GM21786 (cell line): ENCODE results near the gene BTLA.
"Not testable (repeated sequence)": the region's sequence is repeated elsewhere in the genome, so short reads cannot be mapped to it uniquely, and the experiment has no call there.

Source experiments
- ATAC-seq: cut with Tn5 transposase; IDR thresholded peaks from one replicate; pipeline ENCODE4 v1.9.1; 2021; ENCODE audit not compliant: unreplicated experiment

Gene BTLA

GRCh38 chr3:112491373-112491772 is 7.9 kb downstream of the BTLA start:
- no peak for ATAC-seq

DNA sequence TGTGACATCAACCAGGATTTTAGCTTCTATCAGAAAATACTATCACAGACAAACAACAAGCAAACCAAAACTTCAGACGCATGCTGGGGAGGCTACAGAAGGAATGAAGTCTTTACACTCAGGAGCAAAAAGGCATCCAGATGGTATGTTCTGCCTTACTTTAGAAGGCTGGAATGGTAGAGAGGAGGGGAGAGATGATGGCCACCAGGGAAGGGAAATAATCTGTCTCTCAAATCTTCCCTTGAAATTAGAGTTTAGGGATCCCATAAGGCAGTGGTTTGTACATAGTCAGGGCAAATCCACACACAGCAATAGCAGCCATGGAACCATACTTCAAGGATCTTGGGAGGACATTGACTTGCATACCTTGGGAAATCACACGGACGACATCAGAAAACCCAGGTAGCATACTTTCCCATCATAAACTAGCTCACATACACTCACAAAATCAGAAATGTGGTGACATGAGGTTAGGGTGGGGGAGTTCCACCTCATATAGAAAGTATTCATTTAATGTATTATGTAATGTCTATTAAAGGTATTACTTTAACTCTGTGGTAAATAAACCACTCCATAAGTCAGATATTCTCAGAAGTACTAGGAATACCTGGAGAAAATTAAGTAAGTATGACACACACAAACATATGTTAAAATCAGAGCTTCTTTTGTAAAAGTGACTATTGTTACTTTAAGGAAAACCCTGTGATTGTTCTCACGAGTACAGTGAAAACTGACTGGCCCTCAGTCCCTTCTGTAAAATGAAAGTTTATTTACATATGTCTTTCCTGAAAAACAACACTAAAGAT is 9.4 kb downstream of the BTLA start:
- ATAC-seq: peak; percentile 45

GRCh38 chr3:112486811-112487505 is 12.3 kb downstream of the BTLA start:
- ATAC-seq: no peak

- no peak for ATAC-seq
These were observed 14.9 kb downstream of the BTLA start for GRCh38 chr3:112484352-112484751.

GRCh38 chr3:112482675-112483074 is 16.6 kb downstream of the BTLA start:
- ATAC-seq: peak; percentile 66

DNA sequence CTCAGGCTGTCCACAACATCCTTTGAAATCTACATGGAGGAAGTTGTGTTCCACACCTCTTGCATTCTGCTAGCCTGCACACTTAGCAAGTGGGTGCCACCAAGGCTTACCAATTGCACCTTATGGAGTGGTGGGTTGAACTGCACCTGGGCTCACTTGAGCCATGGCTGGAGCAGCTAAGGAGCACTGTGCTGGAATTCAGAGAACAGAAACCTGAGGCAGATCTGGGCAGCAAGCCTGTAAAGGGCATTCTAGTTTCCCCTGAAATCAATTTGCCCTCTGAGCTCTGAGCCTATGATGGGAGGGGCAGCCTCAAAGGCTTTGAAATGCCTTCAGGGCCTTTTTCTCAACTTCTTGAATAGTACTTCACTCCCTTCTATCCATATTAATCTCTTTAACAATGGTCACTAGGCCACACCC is 18.0 kb downstream of the BTLA start:
- ATAC-seq: no peak

DNA sequence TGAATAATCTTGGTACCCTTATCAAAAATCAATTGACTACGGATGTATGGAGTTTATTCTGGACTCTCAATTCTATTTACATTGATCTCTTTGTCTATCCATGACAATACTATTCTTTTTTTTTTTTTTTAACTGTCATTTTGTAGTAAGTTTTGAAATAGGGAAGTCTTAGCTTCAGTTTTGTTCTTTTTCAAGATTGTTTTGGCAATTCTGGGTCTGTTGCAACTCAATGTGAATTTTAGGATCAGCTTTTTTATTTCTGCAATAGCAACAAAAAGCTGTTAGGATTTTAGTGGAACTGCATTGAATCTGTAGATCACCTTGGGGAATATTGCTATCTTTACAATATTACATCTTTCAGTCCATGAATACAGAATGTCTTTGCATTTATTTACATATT is 21.4 kb downstream of the BTLA start:
- no peak for ATAC-seq

DNA sequence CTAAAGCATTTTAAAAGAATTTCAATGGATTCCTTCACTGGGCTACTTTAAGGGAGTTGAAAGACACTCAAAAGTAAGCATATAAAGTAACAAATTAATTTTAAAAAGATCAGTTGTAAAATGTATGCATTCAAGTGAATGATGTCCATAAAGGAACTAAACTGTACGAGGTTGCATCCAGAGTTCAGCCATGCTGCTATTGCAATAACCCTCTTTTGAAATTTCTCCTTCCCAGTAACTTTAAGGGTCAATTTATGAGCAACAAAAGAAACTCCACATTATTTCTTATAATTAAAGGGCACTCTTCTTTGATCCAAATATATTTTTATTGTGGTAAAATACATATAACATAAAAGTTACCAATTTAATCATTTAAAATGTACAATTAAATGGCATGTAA is 22.9 kb downstream of the BTLA start:
- no peak for ATAC-seq

DNA sequence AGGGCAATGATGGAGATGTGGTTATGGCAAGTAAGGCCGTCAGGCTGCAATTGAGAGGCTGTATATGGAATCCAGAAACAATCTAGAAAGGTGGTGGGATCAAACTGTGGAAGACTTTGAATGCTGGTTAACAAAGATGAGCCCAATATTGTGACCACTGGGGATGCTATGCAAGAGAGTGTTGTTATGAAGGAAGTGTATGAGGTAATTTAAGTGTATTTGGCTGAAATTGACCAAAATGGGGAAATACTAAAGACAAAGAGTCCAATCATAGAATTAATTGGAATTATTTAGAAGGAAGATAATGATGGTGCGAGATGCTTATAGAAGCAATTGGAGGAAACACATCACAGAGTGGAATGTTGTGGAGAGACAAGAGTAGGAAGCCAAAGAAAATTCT is 24.5 kb downstream of the BTLA start:
- no peak for ATAC-seq

- no peak for ATAC-seq
These were observed 26.6 kb downstream of the BTLA start for GRCh38 chr3:112472691-112473090.

DNA sequence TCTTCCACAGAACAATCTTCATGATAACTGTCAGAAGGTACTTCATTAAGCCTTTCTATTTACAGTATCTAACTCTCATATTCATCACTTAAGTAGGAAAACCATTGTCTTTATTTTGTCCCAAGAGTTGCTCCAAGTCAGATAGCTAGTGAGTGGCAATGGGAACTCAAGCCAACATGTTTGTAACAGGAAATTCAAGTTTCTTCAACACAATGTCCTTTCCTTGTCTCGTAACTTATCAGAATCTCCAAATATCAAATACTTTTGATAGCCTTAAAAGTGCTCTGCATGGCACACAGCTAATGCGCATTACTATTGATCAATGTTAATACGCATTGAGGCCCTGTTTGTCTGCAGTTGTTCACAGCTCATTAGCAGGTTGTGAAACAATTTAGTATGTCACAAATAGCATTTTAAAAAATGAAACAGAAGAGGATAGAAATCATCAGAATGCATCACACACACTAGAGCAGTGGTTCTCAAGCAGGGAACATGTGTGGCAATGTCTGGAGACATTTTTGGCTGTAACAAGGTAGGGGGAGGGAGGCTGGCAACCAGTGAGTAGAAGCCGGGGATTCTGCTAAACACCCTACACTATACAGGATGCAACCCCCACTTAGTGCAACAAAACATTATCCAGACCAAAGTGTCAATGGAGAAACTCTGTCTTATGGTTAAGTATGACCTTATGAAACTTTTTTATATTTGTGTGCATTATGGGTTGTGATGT is 27.5 kb downstream of the BTLA start:
- ATAC-seq: no peak

DNA sequence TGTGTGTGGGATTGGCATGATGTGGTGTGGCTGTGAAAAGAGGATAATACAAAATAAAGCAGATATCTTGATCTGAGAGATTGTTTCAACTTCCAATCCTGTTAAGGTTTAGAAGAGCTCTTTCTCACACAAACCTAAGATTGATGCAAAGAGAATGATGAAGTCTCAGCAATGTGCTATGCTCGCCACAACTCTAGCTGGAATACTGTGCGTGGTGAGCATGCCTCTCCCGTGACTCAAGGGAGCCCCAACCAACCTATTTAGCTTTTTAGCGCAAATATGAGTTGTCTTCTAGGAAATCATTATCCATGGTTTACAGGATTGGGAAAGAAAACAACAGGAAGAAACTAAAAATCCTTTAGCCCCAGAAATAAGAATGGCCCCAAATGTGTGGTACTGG is 28.5 kb downstream of the BTLA start:
- ATAC-seq: no peak

GRCh38 chr3:112469671-112470070 is 29.6 kb downstream of the BTLA start:
- ATAC-seq: no peak

DNA sequence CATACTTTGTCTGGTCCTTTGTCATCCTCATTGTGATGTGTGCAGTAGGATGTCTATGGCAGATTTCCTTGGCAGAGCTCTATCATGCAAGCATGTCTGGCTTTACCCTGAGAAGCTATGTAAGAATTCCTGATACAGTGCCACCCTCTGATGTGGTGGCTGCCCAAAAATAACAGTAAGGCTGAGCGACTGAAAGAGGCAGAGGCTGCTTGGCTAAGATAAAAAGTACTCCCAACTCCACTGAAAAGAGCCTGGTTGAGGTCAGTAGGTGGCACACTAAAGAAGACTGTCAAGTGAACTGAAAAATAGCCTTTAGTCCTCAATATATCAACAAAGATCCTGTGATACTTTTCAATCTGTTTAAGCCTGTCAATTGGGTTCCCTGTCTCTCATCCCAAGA is 31.7 kb downstream of the BTLA start:
- no peak for ATAC-seq

DNA sequence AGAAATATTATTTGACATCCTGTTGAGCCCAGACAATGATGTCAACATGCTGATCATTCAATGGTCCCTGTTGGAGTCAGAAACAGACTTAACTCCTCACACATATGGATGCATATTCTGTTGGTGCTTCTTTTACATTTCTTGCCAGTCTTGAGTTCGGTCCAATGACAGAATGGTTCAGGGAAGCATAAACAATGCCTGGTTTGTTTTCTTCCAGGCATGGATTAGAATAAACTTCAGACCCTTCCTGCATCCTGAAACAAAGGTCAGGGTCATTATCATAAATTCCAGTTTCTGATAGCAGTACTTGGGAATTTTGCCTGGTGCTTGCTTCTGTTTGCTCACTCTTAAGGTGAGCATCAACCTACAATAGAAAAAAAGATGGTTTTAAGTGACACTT is 33.3 kb downstream of the BTLA start:
- ATAC-seq: no peak

DNA sequence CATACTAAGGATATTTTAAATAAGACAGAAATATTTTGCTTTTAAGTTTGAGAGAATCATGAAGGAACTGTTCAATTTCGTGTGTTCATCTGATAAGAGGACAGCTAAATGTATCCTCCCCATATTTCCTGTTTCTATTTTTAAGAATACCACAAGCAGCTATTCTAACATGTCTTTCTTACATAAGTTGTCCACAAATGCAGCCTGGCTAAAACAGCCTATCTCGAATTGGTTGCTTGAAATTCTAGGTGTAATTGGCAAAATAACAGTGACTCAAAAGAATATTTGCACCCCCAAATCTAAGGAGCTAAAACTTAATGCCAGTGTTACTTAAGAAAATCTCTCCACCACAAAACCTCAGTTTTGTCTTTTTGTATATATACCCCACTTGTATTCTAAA is 35.0 kb downstream of the BTLA start:
- ATAC-seq: no peak

GRCh38 chr3:112463250-112463649 is 36.0 kb downstream of the BTLA start:
- peak; percentile 42 for ATAC-seq

GRCh38 chr3:112461787-112462186 is 37.5 kb downstream of the BTLA start:
- not testable (repeated sequence) for ATAC-seq

GRCh38 chr3:112460519-112461195 is 38.6 kb downstream of the BTLA start:
- ATAC-seq: peak; percentile 49

DNA sequence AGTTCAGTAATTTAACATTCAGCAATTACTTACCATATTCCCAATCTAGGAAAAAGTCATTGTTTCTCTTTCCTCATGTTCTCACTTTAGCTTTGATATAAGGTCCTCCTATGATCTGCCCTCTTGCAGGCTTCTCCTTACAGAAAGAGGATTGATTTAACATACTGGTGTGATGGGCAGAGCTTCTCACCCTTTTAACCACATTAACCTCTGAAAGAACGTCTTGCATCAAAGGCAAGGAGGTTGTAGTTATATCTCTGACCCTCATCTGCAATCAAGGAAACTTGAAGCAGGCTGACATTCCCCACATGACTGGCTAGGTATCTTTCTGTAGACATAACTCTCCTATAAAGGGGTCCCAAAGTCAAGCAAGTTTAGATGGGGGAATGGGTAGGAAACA is 39.5 kb downstream of the BTLA start:
- peak; percentile 41 for ATAC-seq

- no peak for ATAC-seq
These were observed 43.1 kb downstream of the BTLA start for GRCh38 chr3:112456147-112456546.
